Pancreas (tissue), 10 donors: ENCODE results near the gene RPRD1A. TPM values are rescaled to one million over a fixed set of nuclear protein-coding genes. Genes with fewer than 3 reads are reported as not detected.
A peak's percentile ranks its signal among the peaks of the same experiment; 100 is the strongest.
"Not testable (repeated sequence)": the region's sequence is repeated elsewhere in the genome, so short reads cannot be mapped to it uniquely, and the experiment has no call there.

Source experiments
- ATAC-seq, 4 donors: fragments of 200-7000 bp; cut with Tn5 transposase; one replicate each; pipeline versions ENCODE4 v1.8.0 to v1.9.1; 2020; ENCODE audit warnings: mild to moderate bottlenecking in 4 of 4, moderate library complexity in 4 of 4
- DNase-seq, 6 donors: peaks; one replicate each; pipeline ENCODE4 v3.0.0-alpha.2; 2020
- FAIRE-seq: peaks from 2 replicates; lab custom pipeline; 2012; peaks lifted over from hg19 to GRCh38; lab: Jason Lieb, UNC
- H3K27ac ChIP-seq, 4 donors: fragments of 200-600 bp; sonication (generic); 1 replicate in 3 of 4; 2 replicates in 1 of 4; pipeline versions ENCODE4 v1.5.0 to v1.8.0; 2020
- H3K27me3 ChIP-seq, 4 donors: fragments of 200-600 bp; one replicate each; pipeline ENCODE4 v1.8.0; 2021
- H3K36me3 ChIP-seq, 3 donors: fragments of 200-600 bp; sonication (generic) in 1 of 3; one replicate each; pipeline versions ENCODE4 v1.5.0 to v1.8.0; 2020 to 2021
- H3K4me1 ChIP-seq, 3 donors: fragments of 200-600 bp; one replicate each; pipeline ENCODE4 v1.8.0; 2021
- H3K4me3 ChIP-seq, 4 donors: fragments of 200-600 bp; sonication (generic) in 2 of 4; one replicate each; pipeline versions ENCODE4 v1.5.0 to v1.8.0; 2020 to 2021
- H3K9me3 ChIP-seq, 4 donors: fragments of 200-600 bp; one replicate each; pipeline ENCODE4 v1.8.0; 2021
- CTCF ChIP-seq, 4 donors: fragments of 200-600 bp; sonication (generic) in 3 of 4; IDR thresholded peaks; one replicate each; pipeline versions ENCODE4 v1.5.0 to v1.8.0; 2021; ENCODE audit warnings: antibody characterized with exemption in 4 of 4
- WGBS, 2 donors: extraction: QIAGEN DNeasy Blood & Tissue Kit; methylation state at CpG; one replicate each; pipeline ENCODE4 v1.1.7; 2013; 5-methylcytosine and 5-hydroxymethylcytosine counted together
- intact Hi-C, 3 donors: fragments of 100-400 bp; cut with DNase I; formaldehyde crosslinking; loops; one replicate each; pipeline versions ENCODE4 v1.11.1 to v1.14.2; 2022
- polyA plus RNA-seq, 2 donors: library from polyadenylated mRNA; stranded (reverse); fragments of 200-250 nt; gene quantifications; one replicate each; pipeline ENCODE4 v1.2.3, GENCODE V29; 2013
- total RNA-seq, 6 donors: library from RNA; stranded (reverse); fragmentation: NEBNext Ultra II Directional in 4 of 6; extraction: Animal tissue kit (Norgen Biotek cat#: 25700) in 4 of 6; gene quantifications; one replicate each; pipeline versions ENCODE4 v1.2.1 to v1.2.4, GENCODE V29; 2021 to 2023
- donor health status: healthy with polysubstance abuse.
- donor health status: DM: no; HTN: no; CAD: no; lungs with moderate emphysema.
- donor health status: DM: no; HTN: no; CAD: no.
- donor health status: control.
- donor health status: control.
- donor health status: Bipolar disorder and iron deficiency.
- donor health status: DM: yes; HTN: yes; CAD: no.
- donor health status: DM: no; HTN: no; CAD: no.
- donor health status: DM: no; HTN: no; CAD: no.
- donor health status: DM: yes; HTN: yes; CAD: no.

Gene RPRD1A
- 10 to 100 TPM; 16.5 to 30.9 (median 22.4) TPM for total RNA-seq
- polyA plus RNA-seq, result 10 to 100 TPM; 14.0 to 21.5 TPM

DNA sequence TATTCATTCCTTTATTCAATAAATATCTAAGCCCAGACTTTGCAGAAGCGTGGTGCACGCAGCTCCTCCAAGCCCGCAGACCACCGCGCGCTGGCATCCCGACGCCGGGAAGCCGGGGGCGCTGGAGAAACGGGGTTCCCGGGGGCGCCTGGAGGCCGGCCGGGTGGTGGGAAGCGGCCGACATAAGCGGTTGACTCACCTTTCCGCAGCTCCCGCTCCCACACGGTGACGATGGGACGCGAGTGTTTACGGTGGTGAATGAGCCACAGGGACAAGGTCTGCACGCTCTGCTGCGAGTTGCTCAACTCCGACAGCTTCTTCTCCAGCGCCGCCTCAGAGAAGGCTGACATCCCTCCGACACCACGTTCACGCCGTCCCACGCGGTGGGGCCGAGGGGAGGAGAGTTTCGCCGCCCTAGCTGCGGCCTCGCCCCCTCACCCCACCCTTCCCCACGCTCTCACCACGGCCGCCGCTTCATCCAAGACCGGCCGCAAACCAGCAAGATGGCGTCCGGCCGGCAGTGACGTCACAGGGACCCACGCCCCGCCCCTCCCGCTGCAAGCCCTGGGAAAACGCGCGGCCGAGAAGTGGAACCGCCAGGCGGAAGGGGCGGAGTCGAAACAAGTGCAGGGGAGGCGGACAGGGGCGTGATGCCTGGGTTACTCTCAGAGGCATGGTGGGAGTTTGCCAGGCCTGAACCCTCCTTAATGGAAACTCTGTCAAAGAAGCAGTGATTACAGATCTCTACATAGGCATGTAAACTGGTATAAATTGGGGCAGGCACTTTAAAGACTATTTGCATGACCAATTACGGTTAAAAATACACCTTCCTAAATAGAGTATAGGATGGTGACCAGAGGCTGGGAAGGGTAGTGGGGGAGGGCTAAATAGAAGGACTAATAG, at the start of gene RPRD1A:
RPRD1A (minus strand) TSS at position 505 of the 903 bp plus-strand sequence; CDS start at position 350, 155 bp downstream.
- no peaks in the 10 kb centered on the region for H3K36me3 ChIP-seq
- FAIRE-seq (peak; percentile 9), DNase-seq (peak; percentile 95 to 99 (median 98)), ATAC-seq (peak; percentile 97 to 99 (median 97))
- H3K4me1 ChIP-seq, result peaks cover 10 to 16% (median 10%) of the 10 kb centered on the region in 3 donors
- peak within 1 kb of the TSS; percentile 71 to 86 (median 82) for H3K27ac ChIP-seq
- no peaks in the 10 kb centered on the region for H3K9me3 ChIP-seq
- 1% methylated on average over 66 of the region's 66 CpGs for WGBS, 2 donors
- peak within 1 kb of the TSS; percentile 59 to 88 (median 74) for H3K4me3 ChIP-seq
- intact Hi-C loops, result no loop called here
- no peak for TF ChIP-seq CTCF (IDR thresholded peaks at IDR 0.05)
- H3K27me3 ChIP-seq, result peaks cover 0 to 3% (median 0%) of the 10 kb centered on the region in 4 donors

DNA sequence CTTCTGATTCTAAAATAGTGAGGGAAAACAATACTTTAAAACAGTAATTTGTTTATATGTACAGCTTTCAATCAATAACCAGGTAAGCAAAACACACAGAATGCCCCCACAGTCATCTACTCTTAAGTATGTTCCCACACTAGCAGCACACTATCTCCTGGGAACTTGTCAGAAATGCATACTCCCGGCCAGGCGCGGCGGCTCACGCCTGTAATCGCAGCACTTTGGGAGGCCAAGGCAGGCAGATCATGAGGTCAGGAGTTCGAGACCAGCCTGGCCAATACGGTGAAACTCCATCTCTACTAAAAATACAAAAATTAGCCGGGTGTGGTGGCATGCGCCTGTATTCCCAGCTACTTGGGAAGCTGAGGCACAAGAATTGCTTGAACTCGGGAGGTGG, 49.4 kb upstream of the RPRD1A start:
- DNase-seq, ATAC-seq, H3K4me1 ChIP-seq, H3K4me3 ChIP-seq, H3K27ac ChIP-seq, FAIRE-seq, H3K9me3 ChIP-seq, intact Hi-C loops, H3K27me3 ChIP-seq: not testable (repeated sequence)
- peaks cover 0 to 17% (median 0%) of the 10 kb centered on the region in 3 donors for H3K36me3 ChIP-seq
- WGBS, 2 donors, result 92 to 96% methylated on average over 11 of the region's 11 CpGs

DNA sequence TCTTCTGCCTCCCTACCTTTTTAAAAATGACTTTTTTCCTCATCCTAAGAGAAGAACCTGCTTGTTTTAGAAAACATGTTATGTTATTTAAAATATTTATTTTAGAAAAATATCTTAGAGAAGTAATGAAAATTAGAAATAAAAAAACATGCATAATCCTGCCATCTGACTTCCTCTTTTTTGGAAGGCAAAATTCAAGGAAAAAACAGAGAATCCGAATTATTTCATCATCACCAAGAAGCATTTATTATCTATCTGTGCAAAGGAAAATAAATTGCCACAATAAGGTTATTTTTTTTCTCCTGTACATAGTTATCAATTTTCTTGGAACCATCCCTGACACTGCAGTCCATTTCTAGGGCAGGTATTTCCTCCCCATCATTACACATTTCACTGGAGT, 47.4 kb upstream of the RPRD1A start:
- H3K27me3 ChIP-seq, result no peaks in the 10 kb centered on the region
- no peak for ATAC-seq
- FAIRE-seq, result no peak
- DNase-seq, result no peak
- no peaks in the 10 kb centered on the region for H3K9me3 ChIP-seq
- peaks cover 0 to 13% (median 0%) of the 10 kb centered on the region in 3 donors for H3K36me3 ChIP-seq
- intact Hi-C loops, result no loop called here
- H3K4me1 ChIP-seq, result no peaks in the 10 kb centered on the region
- TF ChIP-seq CTCF (IDR thresholded peaks at IDR 0.05), result no peak
- WGBS, 2 donors, result 68 to 89% methylated on average over 1 of the region's 1 CpG
- H3K27ac ChIP-seq, result no peak overlapping the region
- no peak overlapping the region for H3K4me3 ChIP-seq

DNA sequence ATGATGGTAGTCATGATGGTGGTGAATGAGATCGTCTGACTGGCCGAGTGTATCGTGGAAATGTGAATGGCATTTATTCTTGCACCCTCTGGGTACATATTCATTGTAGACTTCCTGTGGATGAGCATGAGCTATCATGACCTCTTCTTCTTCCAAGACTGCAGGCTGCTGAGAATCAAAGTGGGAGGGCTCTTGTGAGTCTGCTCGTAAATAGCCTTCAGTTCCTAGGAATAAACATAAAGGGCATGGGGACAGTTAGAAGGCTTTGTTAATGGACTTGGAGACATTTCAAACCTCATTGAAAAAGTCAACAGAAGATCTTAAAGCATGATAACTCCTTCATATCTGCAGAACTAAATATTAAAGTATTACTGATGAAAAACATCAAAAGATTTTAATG, 46.9 kb upstream of the RPRD1A start:
- DNase-seq (no peak), FAIRE-seq (no peak), ATAC-seq (no peak)
- intact Hi-C loops, result no loop called here
- no peak for TF ChIP-seq CTCF (IDR thresholded peaks at IDR 0.05)
- Histone ChIP-seq H3K4me3 (no peak overlapping the region), H3K27me3 (no peaks in the 10 kb centered on the region), H3K4me1 (peaks cover 0 to 4% (median under 1%) of the 10 kb centered on the region in 3 donors), H3K36me3 (peaks cover 0 to 13% (median 0%) of the 10 kb centered on the region in 3 donors), H3K9me3 (no peaks in the 10 kb centered on the region), H3K27ac (no peak overlapping the region)
- WGBS, 2 donors, result 89 to 91% methylated on average over 4 of the region's 4 CpGs

DNA sequence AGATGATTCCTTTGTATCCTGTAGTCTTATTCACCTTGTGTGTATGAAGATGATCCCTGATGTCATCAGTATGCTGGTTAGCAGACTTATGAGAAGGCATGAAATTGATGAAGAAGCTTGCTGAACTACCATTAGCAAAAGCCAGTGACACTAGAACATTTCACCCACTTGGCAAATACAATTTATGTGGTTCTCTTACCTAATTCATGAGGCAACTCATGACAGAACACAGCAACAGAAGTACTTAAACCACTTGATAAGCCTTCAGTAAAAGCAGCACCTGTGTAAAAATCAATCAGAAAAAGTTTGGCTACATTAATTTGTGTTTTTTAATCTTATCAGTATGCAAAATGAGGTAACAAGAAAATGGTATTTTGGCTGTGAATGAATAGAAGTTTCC, 44.9 kb upstream of the RPRD1A start:
- H3K9me3 ChIP-seq, result no peaks in the 10 kb centered on the region
- H3K27me3 ChIP-seq, result no peaks in the 10 kb centered on the region
- TF ChIP-seq CTCF (IDR thresholded peaks at IDR 0.05), result no peak
- DNase-seq (no peak), FAIRE-seq (no peak), ATAC-seq (peak in 2 of 4 donors; percentile 63 to 74)
- no peak overlapping the region for H3K4me3 ChIP-seq
- H3K27ac ChIP-seq, result no peak overlapping the region
- H3K36me3 ChIP-seq, result peaks cover 0 to 13% (median 0%) of the 10 kb centered on the region in 3 donors
- intact Hi-C loops, result no loop called here
- peaks cover 0 to 8% (median 7%) of the 10 kb centered on the region in 3 donors for H3K4me1 ChIP-seq
